Gastroesophageal sphincter (tissue), 3 donors: Measurements from ENCODE around the gene TRIM38.

Source experiments
- CTCF ChIP-seq, 4 experiments: fragments of 200-600 bp in 2 of 4; fragments of 450-650 bp in 2 of 4; sonication (generic) in 1 of 4; IDR thresholded peaks; one replicate each; pipeline ENCODE4 v1.5.1; 2017 to 2019; ENCODE audit warnings: antibody characterized with exemption in 4 of 4, mild to moderate bottlenecking in 2 of 4, moderate library complexity in 2 of 4
- EP300 ChIP-seq: sonication (generic); formaldehyde crosslinking; IDR thresholded peaks from one replicate; pipeline ENCODE4 v1.6.1; 2017; ENCODE audit warnings: antibody characterized with exemption, mild to moderate bottlenecking

GRCh38 chr6:25928562-25929324 is 33.9 kb upstream of the TRIM38 start:
- TF ChIP-seq EP300 (no peak), CTCF (IDR thresholded peaks at IDR 0.05) (no peak)
